Rectal smooth muscle tissue (tissue), 1 donor: Measurements from ENCODE around the gene JAKMIP1.

Experiments
- H3K27ac ChIP-seq: one replicate; pipeline ENCODE4 v1.7.0; 2013; ENCODE audit warnings: low read depth, low read length, inconsistent platforms
- H3K27me3 ChIP-seq: one replicate; pipeline ENCODE4 v1.7.0; 2013; ENCODE audit warnings: low read length; ENCODE audit not compliant: control insufficient read depth, insufficient read depth
- H3K36me3 ChIP-seq: one replicate; pipeline ENCODE4 v1.7.0; 2013; ENCODE audit warnings: low read length; ENCODE audit not compliant: control insufficient read depth, insufficient read depth
- H3K4me1 ChIP-seq: one replicate; pipeline ENCODE4 v1.7.0; 2013; ENCODE audit warnings: low read length; ENCODE audit not compliant: control insufficient read depth, insufficient read depth
- H3K4me3 ChIP-seq: one replicate; pipeline ENCODE4 v1.7.0; 2013; ENCODE audit warnings: low read length
- H3K9ac ChIP-seq: one replicate; pipeline ENCODE4 v1.7.0; 2013; ENCODE audit warnings: low read length

Gene JAKMIP1

GRCh38 chr4:6194458-6195195 is 5.7 kb downstream of the JAKMIP1 start:
- H3K36me3 ChIP-seq, result no peaks in the 10 kb centered on the region
- H3K4me1 ChIP-seq, result peaks cover 3% of the 10 kb centered on the region
- peaks cover 12% of the 10 kb centered on the region for H3K27me3 ChIP-seq
- H3K27ac ChIP-seq, result no peak overlapping the region
- no peak overlapping the region for H3K9ac ChIP-seq
- H3K4me3 ChIP-seq, result no peak overlapping the region

DNA sequence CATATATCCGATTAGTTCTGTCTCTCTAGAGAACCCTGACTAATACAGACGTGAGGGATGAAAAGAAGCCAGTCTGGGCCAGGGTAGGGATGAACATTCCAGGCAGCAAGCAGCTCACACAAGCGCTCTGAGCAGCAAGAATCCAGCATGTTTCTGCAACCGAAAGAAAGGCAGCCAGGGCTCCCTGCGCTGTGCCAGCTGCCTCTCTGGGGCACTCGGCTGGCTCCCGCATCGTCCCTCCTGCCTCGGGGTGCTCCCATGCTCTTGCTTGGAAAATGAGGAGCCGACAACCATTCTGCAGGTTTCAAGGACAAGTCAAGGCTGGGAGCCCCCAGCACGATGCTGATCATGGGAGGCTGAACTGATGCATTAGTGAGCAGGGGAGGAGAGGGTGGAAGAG is 7.0 kb downstream of the JAKMIP1 start:
- Histone ChIP-seq H3K4me3 (no peak overlapping the region), H3K27me3 (peaks cover 7% of the 10 kb centered on the region), H3K4me1 (no peaks in the 10 kb centered on the region), H3K36me3 (no peaks in the 10 kb centered on the region), H3K9ac (no peak overlapping the region), H3K27ac (no peak overlapping the region)

- no peak overlapping the region for H3K4me3 ChIP-seq
- no peaks in the 10 kb centered on the region for H3K27me3 ChIP-seq
- no peak overlapping the region for H3K27ac ChIP-seq
These were observed 8.1 kb downstream of the JAKMIP1 start for GRCh38 chr4:6192245-6192644.

DNA sequence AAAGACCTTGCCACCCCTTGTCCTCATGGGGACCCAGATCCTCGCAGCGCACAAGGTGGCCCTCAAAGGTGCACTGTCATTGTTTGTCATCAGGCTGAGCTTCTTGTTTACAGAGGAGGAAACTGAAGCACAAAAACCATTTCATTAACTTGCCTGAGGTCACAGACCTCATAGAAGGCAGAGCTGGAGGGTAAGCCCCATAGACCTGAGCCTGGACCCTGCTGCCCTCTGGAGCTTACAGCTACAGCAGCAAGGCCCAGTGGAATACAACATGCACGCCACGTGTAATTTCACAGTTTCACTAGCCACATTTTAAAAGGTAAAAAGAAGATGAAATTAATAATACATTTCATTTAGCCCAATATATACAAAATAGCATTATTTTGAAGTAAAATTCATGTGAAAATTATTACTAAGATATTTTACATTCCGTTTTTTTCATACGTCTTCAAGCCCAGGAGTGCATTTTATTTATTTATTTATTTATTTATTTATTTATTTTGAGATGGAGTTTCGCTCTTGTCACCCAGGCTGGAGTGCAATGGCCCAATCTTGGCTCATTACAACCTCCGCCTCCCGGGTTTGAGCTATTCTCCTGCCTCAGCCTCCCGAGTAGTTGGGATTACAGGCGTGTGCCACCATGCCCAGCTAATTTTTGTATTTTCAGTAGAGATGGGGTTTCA is 8.8 kb downstream of the JAKMIP1 start:
- Histone ChIP-seq H3K27ac (no peak overlapping the region), H3K36me3 (no peaks in the 10 kb centered on the region), H3K9ac (no peak overlapping the region), H3K4me3 (no peak overlapping the region), H3K27me3 (no peaks in the 10 kb centered on the region), H3K4me1 (no peaks in the 10 kb centered on the region)

More at GRCh38 chr4:6192245-6192644, 8.1 kb downstream of the JAKMIP1 start:
- no peak overlapping the region for H3K9ac ChIP-seq
- H3K4me1 ChIP-seq, result no peaks in the 10 kb centered on the region
- no peaks in the 10 kb centered on the region for H3K36me3 ChIP-seq

GRCh38 chr4:6190486-6190885 is 9.9 kb downstream of the JAKMIP1 start:
- no peak overlapping the region for H3K27ac ChIP-seq
- H3K27me3 ChIP-seq, result no peaks in the 10 kb centered on the region
- H3K4me1 ChIP-seq, result no peaks in the 10 kb centered on the region
- H3K36me3 ChIP-seq, result no peaks in the 10 kb centered on the region
- H3K9ac ChIP-seq, result no peak overlapping the region
- H3K4me3 ChIP-seq, result no peak overlapping the region

DNA sequence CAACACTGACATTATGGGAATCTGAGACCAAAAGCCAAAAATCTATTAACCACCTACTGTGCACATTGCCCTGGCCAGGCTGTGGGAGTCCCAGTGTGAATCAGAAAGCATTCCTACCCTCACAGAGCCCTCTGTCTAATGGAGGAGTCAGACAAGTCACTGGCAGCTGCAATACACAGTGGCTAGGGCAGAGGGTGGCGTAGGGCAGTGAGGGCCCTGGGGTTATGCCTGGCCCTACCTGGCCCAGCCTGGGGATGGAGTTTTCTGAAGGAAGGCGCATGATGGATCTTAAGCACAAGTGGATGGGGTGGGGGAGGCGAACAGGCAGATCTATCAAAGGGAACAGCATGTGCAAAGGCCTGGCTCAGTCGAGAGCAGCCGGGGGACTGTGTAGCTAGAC is 10.8 kb downstream of the JAKMIP1 start:
- Histone ChIP-seq H3K9ac (no peak overlapping the region), H3K36me3 (no peaks in the 10 kb centered on the region), H3K27me3 (no peaks in the 10 kb centered on the region), H3K27ac (no peak overlapping the region), H3K4me1 (no peaks in the 10 kb centered on the region), H3K4me3 (no peak overlapping the region)

DNA sequence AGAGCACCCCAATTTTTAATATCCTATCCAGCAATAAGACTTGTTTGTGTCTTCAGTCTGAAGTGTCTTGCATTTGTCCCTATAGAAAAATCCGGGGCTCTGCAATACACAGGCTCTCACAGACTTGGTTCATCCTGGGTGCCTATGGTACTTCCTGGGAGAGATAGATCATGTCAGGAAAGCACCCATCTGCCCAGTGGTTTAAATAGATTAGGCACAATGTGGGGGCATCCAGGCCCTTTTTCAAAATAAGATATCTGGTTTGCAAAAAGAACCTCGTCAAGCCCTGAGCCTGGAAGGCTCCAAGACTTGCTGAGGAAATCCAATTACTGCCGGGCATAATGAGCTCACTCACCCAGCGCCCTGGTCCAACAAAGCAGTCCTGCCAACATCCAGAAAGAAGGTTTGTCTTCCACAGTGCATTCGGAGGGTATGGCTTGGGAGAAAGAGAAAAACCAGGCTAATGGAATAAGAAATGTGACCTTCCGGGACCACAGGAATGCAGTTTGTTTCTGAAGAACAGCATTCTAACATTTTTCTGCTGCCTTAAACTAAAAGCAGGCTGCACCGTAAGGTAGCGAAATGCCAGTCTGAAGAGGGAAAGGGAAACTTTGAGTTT is 11.6 kb downstream of the JAKMIP1 start:
- no peak overlapping the region for H3K4me3 ChIP-seq
- peaks cover 2% of the 10 kb centered on the region for H3K27me3 ChIP-seq
- H3K4me1 ChIP-seq, result no peaks in the 10 kb centered on the region
- no peaks in the 10 kb centered on the region for H3K36me3 ChIP-seq
- H3K9ac ChIP-seq, result no peak overlapping the region
- H3K27ac ChIP-seq, result no peak overlapping the region

- Histone ChIP-seq H3K4me1 (no peaks in the 10 kb centered on the region), H3K4me3 (no peak overlapping the region), H3K36me3 (no peaks in the 10 kb centered on the region), H3K27me3 (peaks cover 2% of the 10 kb centered on the region), H3K27ac (no peak overlapping the region), H3K9ac (no peak overlapping the region)
These were observed 16.2 kb downstream of the JAKMIP1 start for GRCh38 chr4:6184169-6184568.

DNA sequence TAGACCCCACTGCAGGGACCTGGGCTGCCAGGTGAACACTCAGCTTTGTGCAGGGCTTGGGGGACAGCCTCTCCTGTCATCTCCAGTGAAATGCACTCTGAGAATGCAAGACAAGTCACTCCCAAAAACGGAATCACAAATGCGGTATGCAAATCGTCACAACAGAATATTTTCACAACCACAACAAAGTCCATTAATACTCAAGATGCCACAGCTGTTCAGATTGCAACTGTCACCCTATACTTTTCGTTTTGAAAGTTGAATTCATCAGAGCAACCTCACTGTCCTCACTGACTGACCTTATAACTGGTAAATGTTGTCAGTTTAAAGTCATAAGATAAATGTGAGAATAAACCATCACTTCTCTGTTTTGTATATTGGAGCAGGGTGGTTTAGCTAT is 16.6 kb downstream of the JAKMIP1 start:
- H3K9ac ChIP-seq, result no peak overlapping the region
- H3K27me3 ChIP-seq, result peaks cover 2% of the 10 kb centered on the region
- H3K36me3 ChIP-seq, result no peaks in the 10 kb centered on the region
- no peak overlapping the region for H3K4me3 ChIP-seq
- no peak overlapping the region for H3K27ac ChIP-seq
- no peaks in the 10 kb centered on the region for H3K4me1 ChIP-seq

DNA sequence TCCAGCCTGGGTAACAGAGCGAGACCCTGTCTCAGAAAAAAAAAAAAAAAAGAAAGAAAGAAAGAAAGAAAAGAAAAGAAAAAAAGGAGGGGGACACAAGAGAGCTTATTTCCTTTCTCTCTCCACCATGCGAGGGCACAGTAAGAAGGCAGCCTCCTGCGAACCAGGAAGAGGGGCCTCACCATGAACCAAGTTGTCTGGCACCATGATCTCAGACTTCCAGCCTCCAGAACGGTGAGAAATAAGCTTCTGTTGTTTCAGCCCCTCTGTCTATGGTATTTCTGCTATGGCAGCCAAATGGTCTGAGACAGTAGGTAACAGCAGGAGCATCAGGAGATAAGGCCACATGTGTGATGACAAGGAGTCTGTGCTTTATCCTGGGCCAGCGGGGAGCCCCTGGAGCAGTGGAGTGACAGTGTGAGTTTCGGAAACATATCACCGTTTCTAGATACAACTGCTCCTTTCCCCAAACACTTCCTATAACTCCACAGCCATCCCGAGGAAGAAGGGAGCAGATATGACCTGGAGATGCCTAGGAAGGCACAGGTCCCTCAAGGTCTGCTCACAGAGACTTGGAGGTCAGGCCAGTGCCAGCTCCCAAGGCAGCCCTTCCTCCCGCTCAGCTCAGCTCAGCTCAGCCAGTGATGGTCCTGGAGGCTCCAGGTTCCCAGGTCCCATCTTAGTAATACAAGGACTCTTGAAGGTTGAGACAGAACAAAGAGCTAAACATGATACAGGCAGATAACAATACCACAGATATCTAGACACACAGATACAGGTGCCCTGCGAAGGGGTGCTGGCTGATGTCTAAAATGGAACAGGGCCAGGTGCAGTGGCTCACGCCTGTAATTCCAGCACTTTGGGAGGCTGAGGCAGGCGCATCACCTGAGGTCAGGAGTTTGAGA is 17.7 kb downstream of the JAKMIP1 start:
- Histone ChIP-seq H3K27me3 (peaks cover 2% of the 10 kb centered on the region), H3K4me1 (no peaks in the 10 kb centered on the region), H3K27ac (no peak overlapping the region), H3K36me3 (no peaks in the 10 kb centered on the region), H3K9ac (no peak overlapping the region), H3K4me3 (no peak overlapping the region)

DNA sequence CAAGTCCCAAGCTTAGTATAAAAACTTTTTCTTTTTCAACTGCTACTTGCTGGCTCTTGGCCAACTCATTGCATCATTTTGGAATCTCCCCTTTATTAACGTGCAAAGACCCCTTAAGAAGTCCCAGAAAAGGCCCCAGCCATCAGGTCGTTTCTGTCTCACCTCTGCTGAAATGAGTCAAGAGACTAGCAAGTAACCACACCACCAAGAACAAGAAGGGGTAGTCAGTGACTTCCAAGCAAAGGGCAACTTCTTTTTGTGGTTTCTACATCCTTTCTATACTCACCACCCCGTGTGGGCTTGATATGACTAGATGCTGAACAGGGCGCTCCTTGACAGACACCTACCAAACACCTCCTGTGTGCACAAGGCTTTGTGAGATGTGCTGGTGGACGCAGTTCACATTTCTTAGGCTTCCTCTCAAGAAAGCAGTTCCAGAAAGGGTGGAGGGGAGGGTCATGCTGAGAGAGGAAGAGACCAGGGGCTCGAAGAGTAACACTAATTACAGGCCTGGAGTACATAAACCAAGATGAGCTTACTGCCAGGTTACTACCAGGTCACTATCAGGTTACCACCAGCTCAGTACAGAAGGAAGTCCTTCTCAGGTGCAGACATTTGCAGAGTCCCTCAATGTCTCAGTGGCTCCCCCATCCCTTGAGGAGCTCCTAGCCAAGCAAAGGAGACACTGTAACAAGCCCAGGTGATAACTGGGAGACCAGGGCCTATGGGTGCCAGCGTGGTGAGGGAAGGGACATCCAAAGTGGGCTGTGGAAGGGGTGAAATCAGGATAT is 19.3 kb downstream of the JAKMIP1 start:
- Histone ChIP-seq H3K9ac (no peak overlapping the region), H3K27me3 (peaks cover 2% of the 10 kb centered on the region), H3K36me3 (no peaks in the 10 kb centered on the region), H3K4me1 (no peaks in the 10 kb centered on the region), H3K4me3 (no peak overlapping the region), H3K27ac (no peak overlapping the region)
